Fibroblast of skin of scalp (primary cell): ENCODE data around the gene B4GALT5.
A peak's percentile ranks its signal among the peaks of the same experiment; 100 is the strongest.
"Not testable (repeated sequence)": the region's sequence is repeated elsewhere in the genome, so short reads cannot be mapped to it uniquely, and the experiment has no call there.

Experiments used
- DNase-seq: peaks from one replicate; pipeline ENCODE4 v3.0.0-alpha.2; 2013

Gene B4GALT5

GRCh38 chr20:49729780-49730179, 16.1 kb upstream of the B4GALT5 start:
- peak; percentile 79 for DNase-seq

GRCh38 chr20:49727894-49728885, 14.5 kb upstream of the B4GALT5 start:
- no peak for DNase-seq

- DNase-seq, result no peak
Observed at GRCh38 chr20:49727478-49727877, 13.8 kb upstream of the B4GALT5 start.

GRCh38 chr20:49725694-49726093, 12.0 kb upstream of the B4GALT5 start:
- DNase-seq, result no peak

GRCh38 chr20:49725224-49725606, 11.5 kb upstream of the B4GALT5 start:
- DNase-seq, result not testable (repeated sequence)

- DNase-seq, result peak; percentile 24
Observed at GRCh38 chr20:49724408-49725223, 10.9 kb upstream of the B4GALT5 start.

GRCh38 chr20:49723758-49724157, 10.1 kb upstream of the B4GALT5 start:
- not testable (repeated sequence) for DNase-seq

GRCh38 chr20:49721326-49721725, 7.6 kb upstream of the B4GALT5 start:
- DNase-seq, result not testable (repeated sequence)

GRCh38 chr20:49715466-49715865, 1.8 kb upstream of the B4GALT5 start:
- no peak for DNase-seq

- no peak for DNase-seq
Observed at GRCh38 chr20:49712996-49713752, 504 bp downstream of the B4GALT5 start.

GRCh38 chr20:49712646-49712995, 1.1 kb downstream of the B4GALT5 start:
- DNase-seq, result no peak

GRCh38 chr20:49712118-49712517, 1.6 kb downstream of the B4GALT5 start:
- no peak for DNase-seq

- DNase-seq, result no peak
Observed at GRCh38 chr20:49711667-49711987, 2.1 kb downstream of the B4GALT5 start.

GRCh38 chr20:49710971-49711666, 2.6 kb downstream of the B4GALT5 start:
- no peak for DNase-seq

GRCh38 chr20:49707118-49707517, 6.6 kb downstream of the B4GALT5 start:
- DNase-seq, result no peak

- DNase-seq, result no peak
Observed at GRCh38 chr20:49706630-49707091, 7.0 kb downstream of the B4GALT5 start.

- not testable (repeated sequence) for DNase-seq
Observed at GRCh38 chr20:49705893-49706292, 7.8 kb downstream of the B4GALT5 start.

- no peak for DNase-seq
Observed at GRCh38 chr20:49705358-49705757, 8.3 kb downstream of the B4GALT5 start.

GRCh38 chr20:49704932-49705336, 8.7 kb downstream of the B4GALT5 start:
- DNase-seq, result no peak

- DNase-seq, result no peak
Observed at GRCh38 chr20:49701916-49702315, 11.8 kb downstream of the B4GALT5 start.

- peak; percentile 28 for DNase-seq
Observed at GRCh38 chr20:49701241-49701790, 12.4 kb downstream of the B4GALT5 start.
